IMR-90 (cell line): ENCODE results near the gene CYP21A2. TPM values are rescaled to one million over a fixed set of nuclear protein-coding genes. Genes with fewer than 3 reads are reported as not detected.
A peak's percentile ranks its signal among the peaks of the same experiment; 100 is the strongest.

Experiments
- ATAC-seq: fragments of 200-7000 bp; cut with Tn5 transposase; 2 replicates; pipeline ENCODE4 v1.9.1; 2020; ENCODE audit warnings: low read depth, mild to moderate bottlenecking, moderate library complexity
- BruUV-seq: library from RNA; stranded (reverse); fragments of 400-500 nt; replicated peaks from 2 replicates; lab custom pipeline; 2021; lab: Mats Ljungman, UMichigan
- CTCF ChIA-PET: fragments of 300-600 bp; formaldehyde crosslinking; extraction: SDS; loops from one replicate; lab custom pipeline; 2021; ENCODE audit warnings: antibody characterized with exemption; lab: Yijun Ruan, JAX
- POLR2A ChIA-PET: fragments of 300-600 bp; sonication (Branson Sonifier 250); formaldehyde crosslinking; loops from one replicate; lab custom pipeline; 2022; ENCODE audit warnings: antibody characterized with exemption; ENCODE audit not compliant: unreplicated experiment; lab: Charles Lee
- DNase-seq: peaks from one replicate; pipeline ENCODE4 v3.0.0; 2013
- H2AFZ ChIP-seq: replicated peaks from 2 replicates; pipeline ENCODE3; 2013; ENCODE audit warnings: low read length, mild to moderate bottlenecking; ENCODE audit not compliant: poor library complexity
- H2AK5ac ChIP-seq: 2 replicates; pipeline ENCODE4 v1.6.1; 2013; ENCODE audit warnings: low read depth, low read length, inconsistent platforms
- H2AK9ac ChIP-seq: replicated peaks from 2 replicates; pipeline ENCODE3; 2013; ENCODE audit warnings: mild to moderate bottlenecking, low read depth, low read length, moderate library complexity; ENCODE audit not compliant: poor library complexity
- H2BK120ac ChIP-seq: 2 replicates; pipeline ENCODE4 v1.6.1; 2013; ENCODE audit warnings: low read depth, low read length, inconsistent platforms
- H2BK15ac ChIP-seq: 3 replicates; pipeline ENCODE4 v1.6.1; 2013; ENCODE audit warnings: low read depth, low read length, inconsistent platforms
- H2BK20ac ChIP-seq: 2 replicates; pipeline ENCODE4 v1.6.1; 2013; ENCODE audit warnings: low read depth, mild to moderate bottlenecking, inconsistent platforms, low read length, moderate library complexity
- H2BK5ac ChIP-seq: 2 replicates; pipeline ENCODE4 v1.6.1; 2013; ENCODE audit warnings: mild to moderate bottlenecking, low read depth, low read length, inconsistent platforms; ENCODE audit not compliant: poor library complexity, severe bottlenecking
- H3K14ac ChIP-seq: replicated peaks from 2 replicates; pipeline ENCODE4 v1.6.1; 2013; ENCODE audit warnings: low read depth, low read length, inconsistent platforms
- H3K18ac ChIP-seq: 2 replicates; pipeline ENCODE4 v1.6.1; 2013; ENCODE audit warnings: low read depth, low read length, control low read depth
- H3K23ac ChIP-seq: 2 replicates; pipeline ENCODE4 v1.6.1; 2013; ENCODE audit warnings: low read depth, low read length, inconsistent platforms
- H3K27ac ChIP-seq: 2 replicates; pipeline ENCODE4 v1.5.1; 2013; ENCODE audit warnings: mild to moderate bottlenecking, control low read depth, low read length; ENCODE audit not compliant: insufficient read depth
- H3K27me3 ChIP-seq: 2 replicates; pipeline ENCODE4 v1.6.1; 2013; ENCODE audit warnings: low read length; ENCODE audit not compliant: control insufficient read depth, insufficient read depth
- H3K36me3 ChIP-seq: 2 replicates; pipeline ENCODE4 v1.6.1; 2013; ENCODE audit warnings: low read length, mixed read lengths; ENCODE audit not compliant: control insufficient read depth, insufficient read depth
- H3K4ac ChIP-seq: 2 replicates; pipeline ENCODE4 v1.6.1; 2013; ENCODE audit warnings: low read depth, low read length, inconsistent platforms
- H3K4me1 ChIP-seq: 2 replicates; pipeline ENCODE4 v1.6.1; 2013; ENCODE audit warnings: low read length, mixed read lengths; ENCODE audit not compliant: control insufficient read depth, insufficient read depth
- H3K4me2 ChIP-seq: 2 replicates; pipeline ENCODE4 v1.6.1; 2013; ENCODE audit warnings: low read depth, mild to moderate bottlenecking, control low read depth, low read length, moderate library complexity
- H3K4me3 ChIP-seq: 2 replicates; pipeline ENCODE4 v1.5.1; 2013; ENCODE audit warnings: low read depth, mild to moderate bottlenecking, control low read depth, low read length, moderate library complexity; ENCODE audit not compliant: insufficient read depth
- H3K56ac ChIP-seq: 2 replicates; pipeline ENCODE4 v1.6.1; 2013; ENCODE audit warnings: low read length, inconsistent platforms; ENCODE audit not compliant: insufficient read depth; ENCODE audit errors: extremely low read depth
- H3K79me1 ChIP-seq, 2 experiments: 2 replicates each; pipeline ENCODE4 v1.6.1; 2013; ENCODE audit warnings: low read length in 2 of 2, inconsistent platforms in 1 of 2, low read depth in 1 of 2
- H3K9ac ChIP-seq: 2 replicates; pipeline ENCODE4 v1.6.1; 2013; ENCODE audit warnings: low read depth, low read length, control low read depth
- H3K9me1 ChIP-seq: 2 replicates; pipeline ENCODE4 v1.6.1; 2013; ENCODE audit warnings: low read length, inconsistent platforms; ENCODE audit not compliant: insufficient read depth
- H3K9me3 ChIP-seq: 2 replicates; pipeline ENCODE4 v1.6.1; 2013; ENCODE audit warnings: low read length; ENCODE audit not compliant: control insufficient read depth, insufficient read depth
- H4K20me1 ChIP-seq: 2 replicates; pipeline ENCODE4 v1.6.1; 2013; ENCODE audit warnings: low read length, inconsistent platforms; ENCODE audit not compliant: insufficient read depth
- H4K5ac ChIP-seq: 2 replicates; pipeline ENCODE4 v1.6.1; 2013; ENCODE audit warnings: mild to moderate bottlenecking, low read depth, low read length, control low read depth
- H4K8ac ChIP-seq, 2 experiments: 2 replicates each; pipeline ENCODE4 v1.6.1; 2013; ENCODE audit warnings: low read depth in 2 of 2, low read length in 2 of 2, control low read depth in 1 of 2, inconsistent platforms in 1 of 2
- H4K91ac ChIP-seq: 2 replicates; pipeline ENCODE4 v1.6.1; 2013; ENCODE audit warnings: low read depth, low read length, inconsistent platforms; ENCODE audit not compliant: insufficient read depth
- BHLHE40 ChIP-seq: fragments of 150-350 bp; IDR thresholded peaks from 2 replicates; pipeline ENCODE4 v1.6.1; 2016; ENCODE audit warnings: mild to moderate bottlenecking, low read depth, low read length
- CEBPB ChIP-seq: IDR thresholded peaks from 2 replicates; pipeline ENCODE4 v1.6.1; 2012; ENCODE audit warnings: low read depth, low read length, improper control_type of control experiment
- CHD1 ChIP-seq: IDR thresholded peaks from 2 replicates; pipeline ENCODE4 v1.6.1; 2012; ENCODE audit warnings: low read depth, low read length, improper control_type of control experiment
- FOS ChIP-seq: fragments of 150-350 bp; IDR thresholded peaks from 2 replicates; pipeline ENCODE4 v1.6.1; 2016; ENCODE audit warnings: low read depth, low read length
- MAFK ChIP-seq: IDR thresholded peaks from 2 replicates; pipeline ENCODE4 v1.6.1; 2012; ENCODE audit warnings: low read depth, low read length, improper control_type of control experiment
- MAZ ChIP-seq: IDR thresholded peaks from 2 replicates; pipeline ENCODE4 v1.6.1; 2012; ENCODE audit warnings: low read depth, mild to moderate bottlenecking, low read length, improper control_type of control experiment, moderate library complexity, borderline replicate concordance
- MXI1 ChIP-seq: IDR thresholded peaks from 2 replicates; pipeline ENCODE4 v1.6.1; 2012; ENCODE audit warnings: low read depth, mild to moderate bottlenecking, low read length, moderate library complexity, borderline replicate concordance
- NFE2L2 ChIP-seq: fragments of 150-350 bp; IDR thresholded peaks from 2 replicates; pipeline ENCODE4 v1.6.1; 2016; ENCODE audit warnings: low read depth, mild to moderate bottlenecking, low read length
- POLR2A ChIP-seq: IDR thresholded peaks from 2 replicates; pipeline ENCODE4 v1.6.1; 2012; ENCODE audit warnings: mild to moderate bottlenecking, low read depth, low read length
- RAD21 ChIP-seq: IDR thresholded peaks from 2 replicates; pipeline ENCODE4 v1.6.1; 2012; ENCODE audit warnings: low read length, improper control_type of control experiment
- RCOR1 ChIP-seq: IDR thresholded peaks from 2 replicates; pipeline ENCODE4 v1.6.1; 2012; ENCODE audit warnings: mild to moderate bottlenecking, low read length, improper control_type of control experiment; ENCODE audit not compliant: insufficient replicate concordance
- RFX5 ChIP-seq: IDR thresholded peaks from 2 replicates; pipeline ENCODE4 v1.8.0; 2012; ENCODE audit warnings: low read depth, mild to moderate bottlenecking, low read length, moderate library complexity
- SMC3 ChIP-seq: fragments of 150-350 bp; IDR thresholded peaks from 2 replicates; pipeline ENCODE4 v1.6.1; 2016; ENCODE audit warnings: low read depth, mild to moderate bottlenecking, antibody characterized with exemption, low read length, moderate library complexity
- WGBS, 2 experiments: methylation state at CpG; one replicate each; pipeline versions ENCODE4 v1.1.5 to v1.1.7; 2013; ENCODE audit warnings: missing lambda C conversion rate in 2 of 2; ENCODE audit not compliant: insufficient read length in 1 of 2; ENCODE audit errors: extremely low coverage in 2 of 2; 5-methylcytosine and 5-hydroxymethylcytosine counted together
- dilution Hi-C: fragments of 300-500 bp; cut with HindIII; formaldehyde crosslinking; loops from one replicate; pipeline ENCODE4 v1.14.3; 2018; ENCODE audit warnings: low sequenced_read_pairs; ENCODE audit not compliant: unreplicated experiment
- in situ Hi-C: fragments of 300-500 bp; cut with MboI; formaldehyde crosslinking; loops from 3 replicates; pipeline ENCODE4 v1.14.3; 2019; ENCODE audit warnings: low sequenced_read_pairs, inconsistent platforms, mixed read lengths
- intact Hi-C: fragments of 100-400 bp; cut with micrococcal nuclease; formaldehyde crosslinking; loops from 2 replicates; pipeline ENCODE4 v1.10.0; 2022
- polyA plus RNA-seq, 3 experiments: library from polyadenylated mRNA; depleted of rRNA; stranded (reverse); fragments of >200 nt; gene quantifications; 2 replicates each; pipeline ENCODE4 v1.2.3, GENCODE V29; 2012; ENCODE audit warnings: low replicate concordance in 1 of 3
- total RNA-seq: library from RNA; depleted of rRNA; stranded (reverse); fragments of >200 nt; gene quantifications from 2 replicates; pipeline ENCODE4 v1.2.3, GENCODE V29; 2012
- TF ChIP-seq, protein P1 (sequence below): fragments of 150-350 bp; IDR thresholded peaks from 2 replicates; pipeline ENCODE4 v1.6.1; 2016; ENCODE audit warnings: low read depth, mild to moderate bottlenecking, low read length, moderate library complexity, borderline replicate concordance
- TF ChIP-seq, protein P2 (sequence below): conservative IDR thresholded peaks from 2 replicates; pipeline ENCODE4 v1.5.1; 2012; ENCODE audit warnings: mild to moderate bottlenecking, low read depth, low read length, improper control_type of control experiment
- TF ChIP-seq, protein P3 (sequence below): fragments of 150-350 bp; IDR thresholded peaks from 2 replicates; pipeline ENCODE4 v1.6.1; 2017; ENCODE audit warnings: mild to moderate bottlenecking, antibody characterized with exemption, low read length, low read depth

Gene CYP21A2
- total and polyA plus RNA-seq, 2 of the 4 experiments (the other 2 are of a cell fraction): 0.03 TPM; not detected in 1

DNA sequence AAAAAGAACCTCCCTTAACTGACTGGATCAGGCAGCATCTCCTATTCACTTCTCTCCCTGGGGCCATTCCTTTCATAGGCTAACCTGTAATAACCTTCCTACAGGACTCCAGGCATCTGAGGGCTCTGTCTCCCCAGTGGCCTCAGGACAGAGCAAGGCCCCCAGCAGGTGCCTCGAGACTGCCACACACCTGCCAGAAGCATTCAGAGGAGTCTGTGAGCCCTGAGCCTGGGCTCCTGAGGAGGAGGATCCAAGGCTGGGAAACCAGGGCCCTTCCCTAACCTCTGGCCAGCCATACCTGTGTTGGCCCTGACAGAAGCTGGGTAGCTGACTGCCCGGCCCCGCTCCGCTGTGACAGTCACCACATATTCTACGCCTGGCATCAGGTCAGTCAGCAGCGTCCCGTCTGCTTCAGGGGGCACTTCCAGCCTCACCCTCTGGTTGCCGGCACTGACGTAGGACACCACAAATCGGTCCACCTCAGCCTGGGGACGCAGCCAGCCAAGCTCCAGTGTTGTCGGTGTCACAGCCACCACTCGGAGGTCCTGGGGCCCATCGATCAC lies 50.4 kb downstream of the CYP21A2 start:
- H4K20me1 ChIP-seq: peaks cover 15% of the 10 kb centered on the region
- no peak overlapping the region for H3K14ac ChIP-seq
- H2AFZ ChIP-seq: no peak overlapping the region
- no peak overlapping the region for H3K23ac ChIP-seq
- no peak overlapping the region for H4K91ac ChIP-seq
- no peak for DNase-seq
- in situ Hi-C loops: no loop called here
- no peaks in the 10 kb centered on the region for H3K79me1 ChIP-seq
- ChIA-PET CTCF (no interaction called here), POLR2A (no interaction called here)
- no peak overlapping the region for H3K18ac ChIP-seq
- H3K27ac ChIP-seq: no peak overlapping the region
- H2BK15ac ChIP-seq: peak overlapping the region; percentile 64; the same call in 1 of the 3 replicates
- ATAC-seq: no peak
- H2BK5ac ChIP-seq: no peak overlapping the region
- WGBS, 2 experiments: 97% methylated on average over 7 of the region's 14 CpGs; no CpG with 5 or more reads in 1 of the 2 experiments
- H2BK20ac ChIP-seq: peak overlapping the region; percentile 40; the same call in 1 of the 2 replicates
- H2AK5ac ChIP-seq: no peak overlapping the region
- H2AK9ac ChIP-seq: no peak overlapping the region
- H4K8ac ChIP-seq: no peak overlapping the region
- H3K9me3 ChIP-seq: no peaks in the 10 kb centered on the region
- no peak overlapping the region for H4K5ac ChIP-seq
- H2BK120ac ChIP-seq: no peak overlapping the region
- H3K9ac ChIP-seq: no peak overlapping the region
- dilution Hi-C loops: no loop called here
- H3K4ac ChIP-seq: no peak overlapping the region
- H3K9me1 ChIP-seq: peaks cover 20% of the 10 kb centered on the region
- peaks cover 53% of the 10 kb centered on the region for H3K27me3 ChIP-seq
- H3K4me2 ChIP-seq: no peak overlapping the region
- H3K4me3 ChIP-seq: no peak overlapping the region
- peaks cover 22% of the 10 kb centered on the region for H3K4me1 ChIP-seq
- TF ChIP-seq FOS: no peak
- no peak for TF ChIP-seq BHLHE40
- TF ChIP-seq POLR2A: no peak
- TF ChIP-seq MAZ: no peak
- TF ChIP-seq RFX5: no peak
- TF ChIP-seq NFE2L2: no peak
- TF ChIP-seq MAFK: no peak
- TF ChIP-seq, protein P1, sequence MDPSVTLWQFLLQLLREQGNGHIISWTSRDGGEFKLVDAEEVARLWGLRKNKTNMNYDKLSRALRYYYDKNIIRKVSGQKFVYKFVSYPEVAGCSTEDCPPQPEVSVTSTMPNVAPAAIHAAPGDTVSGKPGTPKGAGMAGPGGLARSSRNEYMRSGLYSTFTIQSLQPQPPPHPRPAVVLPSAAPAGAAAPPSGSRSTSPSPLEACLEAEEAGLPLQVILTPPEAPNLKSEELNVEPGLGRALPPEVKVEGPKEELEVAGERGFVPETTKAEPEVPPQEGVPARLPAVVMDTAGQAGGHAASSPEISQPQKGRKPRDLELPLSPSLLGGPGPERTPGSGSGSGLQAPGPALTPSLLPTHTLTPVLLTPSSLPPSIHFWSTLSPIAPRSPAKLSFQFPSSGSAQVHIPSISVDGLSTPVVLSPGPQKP: no peak
- TF ChIP-seq RAD21: no peak
- no peak for TF ChIP-seq SMC3
- TF ChIP-seq, protein P2, sequence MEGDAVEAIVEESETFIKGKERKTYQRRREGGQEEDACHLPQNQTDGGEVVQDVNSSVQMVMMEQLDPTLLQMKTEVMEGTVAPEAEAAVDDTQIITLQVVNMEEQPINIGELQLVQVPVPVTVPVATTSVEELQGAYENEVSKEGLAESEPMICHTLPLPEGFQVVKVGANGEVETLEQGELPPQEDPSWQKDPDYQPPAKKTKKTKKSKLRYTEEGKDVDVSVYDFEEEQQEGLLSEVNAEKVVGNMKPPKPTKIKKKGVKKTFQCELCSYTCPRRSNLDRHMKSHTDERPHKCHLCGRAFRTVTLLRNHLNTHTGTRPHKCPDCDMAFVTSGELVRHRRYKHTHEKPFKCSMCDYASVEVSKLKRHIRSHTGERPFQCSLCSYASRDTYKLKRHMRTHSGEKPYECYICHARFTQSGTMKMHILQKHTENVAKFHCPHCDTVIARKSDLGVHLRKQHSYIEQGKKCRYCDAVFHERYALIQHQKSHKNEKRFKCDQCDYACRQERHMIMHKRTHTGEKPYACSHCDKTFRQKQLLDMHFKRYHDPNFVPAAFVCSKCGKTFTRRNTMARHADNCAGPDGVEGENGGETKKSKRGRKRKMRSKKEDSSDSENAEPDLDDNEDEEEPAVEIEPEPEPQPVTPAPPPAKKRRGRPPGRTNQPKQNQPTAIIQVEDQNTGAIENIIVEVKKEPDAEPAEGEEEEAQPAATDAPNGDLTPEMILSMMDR: no peak
- TF ChIP-seq, protein P3, sequence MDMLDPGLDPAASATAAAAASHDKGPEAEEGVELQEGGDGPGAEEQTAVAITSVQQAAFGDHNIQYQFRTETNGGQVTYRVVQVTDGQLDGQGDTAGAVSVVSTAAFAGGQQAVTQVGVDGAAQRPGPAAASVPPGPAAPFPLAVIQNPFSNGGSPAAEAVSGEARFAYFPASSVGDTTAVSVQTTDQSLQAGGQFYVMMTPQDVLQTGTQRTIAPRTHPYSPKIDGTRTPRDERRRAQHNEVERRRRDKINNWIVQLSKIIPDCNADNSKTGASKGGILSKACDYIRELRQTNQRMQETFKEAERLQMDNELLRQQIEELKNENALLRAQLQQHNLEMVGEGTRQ: no peak
- no peak for TF ChIP-seq CEBPB
- TF ChIP-seq RCOR1: no peak
- TF ChIP-seq MXI1: no peak
- no peak for TF ChIP-seq CHD1
- no TSS peak for BruUV-seq
- no peak overlapping the region for H3K56ac ChIP-seq
- intact Hi-C loops: no loop called here
- no peaks in the 10 kb centered on the region for H3K36me3 ChIP-seq
